HFF-Myc (cell line): ENCODE data around the gene FAAP20.

Experiments
- DNase-seq: peaks from one replicate; pipeline ENCODE4 v3.0.0-alpha.2; 2011; ENCODE audit warnings: low read depth; ENCODE audit errors: extremely low read depth
- H3K4me3 ChIP-seq: replicated peaks from 2 replicates; pipeline ENCODE4 v1.5.1; 2011; ENCODE audit warnings: low read depth, mild to moderate bottlenecking, control low read depth, low read length
- TF ChIP-seq, protein P1 (sequence below): IDR thresholded peaks from 2 replicates; pipeline ENCODE4 v1.5.1; 2012; ENCODE audit warnings: mild to moderate bottlenecking, low read depth, low read length, control low read depth; ENCODE audit errors: missing control alignments

Gene FAAP20

DNA sequence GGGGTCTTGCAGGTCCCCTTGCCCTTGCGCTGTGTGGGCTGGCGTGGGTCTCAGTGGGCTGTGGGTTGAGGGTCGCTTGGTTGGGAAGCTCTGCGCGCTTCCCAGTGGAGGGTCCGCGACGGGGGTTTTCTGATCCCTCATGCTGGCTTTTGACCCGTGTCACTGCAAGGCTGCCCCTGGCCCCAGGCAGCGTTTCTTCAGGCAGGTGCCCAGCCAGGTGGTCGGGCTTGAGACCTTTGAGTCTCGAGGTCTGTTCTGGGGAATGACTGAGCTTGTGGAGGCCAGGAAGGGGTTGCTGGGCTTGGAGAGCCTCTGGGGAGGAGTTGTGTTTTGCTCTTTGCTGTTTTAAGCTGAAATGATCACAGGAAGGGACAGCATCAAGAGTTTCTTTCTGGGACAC, 38.9 kb upstream of the FAAP20 start:
- peak overlapping the region; percentile 94 for H3K4me3 ChIP-seq
- no peak for DNase-seq
- TF ChIP-seq, protein P1, sequence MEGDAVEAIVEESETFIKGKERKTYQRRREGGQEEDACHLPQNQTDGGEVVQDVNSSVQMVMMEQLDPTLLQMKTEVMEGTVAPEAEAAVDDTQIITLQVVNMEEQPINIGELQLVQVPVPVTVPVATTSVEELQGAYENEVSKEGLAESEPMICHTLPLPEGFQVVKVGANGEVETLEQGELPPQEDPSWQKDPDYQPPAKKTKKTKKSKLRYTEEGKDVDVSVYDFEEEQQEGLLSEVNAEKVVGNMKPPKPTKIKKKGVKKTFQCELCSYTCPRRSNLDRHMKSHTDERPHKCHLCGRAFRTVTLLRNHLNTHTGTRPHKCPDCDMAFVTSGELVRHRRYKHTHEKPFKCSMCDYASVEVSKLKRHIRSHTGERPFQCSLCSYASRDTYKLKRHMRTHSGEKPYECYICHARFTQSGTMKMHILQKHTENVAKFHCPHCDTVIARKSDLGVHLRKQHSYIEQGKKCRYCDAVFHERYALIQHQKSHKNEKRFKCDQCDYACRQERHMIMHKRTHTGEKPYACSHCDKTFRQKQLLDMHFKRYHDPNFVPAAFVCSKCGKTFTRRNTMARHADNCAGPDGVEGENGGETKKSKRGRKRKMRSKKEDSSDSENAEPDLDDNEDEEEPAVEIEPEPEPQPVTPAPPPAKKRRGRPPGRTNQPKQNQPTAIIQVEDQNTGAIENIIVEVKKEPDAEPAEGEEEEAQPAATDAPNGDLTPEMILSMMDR: no peak

DNA sequence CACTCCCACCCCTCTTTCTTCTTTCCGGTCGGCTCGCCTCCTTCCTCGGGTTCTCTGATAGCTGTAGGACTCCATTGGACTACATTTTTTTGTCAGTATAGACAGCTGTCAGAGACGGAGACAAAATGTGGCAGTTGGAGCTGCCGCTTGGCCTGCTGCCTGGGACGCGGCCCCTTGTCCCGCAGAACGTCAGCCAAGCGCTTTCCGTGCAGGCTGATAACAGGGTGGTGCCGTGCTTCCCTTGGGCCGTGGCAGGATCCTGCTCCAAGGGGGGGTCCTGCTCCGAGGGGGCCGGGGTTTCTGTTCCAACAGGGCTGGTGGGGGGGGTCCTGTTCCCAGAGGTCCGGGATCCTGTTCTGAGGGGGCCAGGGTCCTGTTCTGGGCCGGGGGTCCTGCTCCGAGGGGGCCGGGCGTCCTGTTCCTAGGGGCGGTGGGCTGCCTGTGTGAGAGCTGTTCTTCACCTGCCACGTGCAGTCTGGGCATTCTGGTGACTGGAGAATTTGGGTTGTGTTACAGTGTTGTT, 38.4 kb upstream of the FAAP20 start:
- peak overlapping the region; percentile 94 for H3K4me3 ChIP-seq

DNA sequence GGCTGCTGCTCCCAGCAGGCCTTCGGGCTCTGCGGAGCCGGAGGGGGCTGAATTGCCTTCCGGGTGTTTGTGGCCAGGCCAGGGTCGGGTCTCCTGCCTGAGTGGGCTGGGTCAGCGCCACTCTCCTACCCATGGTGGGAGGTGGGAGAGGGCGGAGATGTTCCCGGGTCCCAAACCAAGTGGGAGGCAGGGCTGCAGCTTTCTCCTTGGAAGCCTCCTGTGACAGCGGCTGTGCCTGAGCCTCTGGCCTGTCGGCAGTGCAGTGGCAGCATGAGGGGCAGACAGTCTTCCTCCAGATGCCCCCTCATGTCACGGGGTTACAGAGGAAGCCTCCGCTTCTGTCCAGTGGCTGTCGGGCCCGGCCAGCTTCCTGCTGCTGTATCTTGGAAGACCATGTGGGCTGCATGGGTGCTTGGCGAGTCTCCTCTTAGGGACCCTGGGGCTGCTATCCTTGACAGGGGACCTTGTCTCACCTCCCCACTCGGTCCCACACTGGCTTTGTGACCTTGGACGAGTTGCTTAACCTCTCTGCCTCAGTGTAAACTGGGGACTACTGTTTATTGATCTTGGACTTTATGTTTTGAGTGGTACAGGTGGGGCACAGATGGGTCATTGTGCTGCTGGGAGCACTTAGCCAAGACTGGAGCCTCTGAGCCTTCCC, 37.8 kb upstream of the FAAP20 start:
- TF ChIP-seq, protein P1: no peak
- peak overlapping the region; percentile 94 for H3K4me3 ChIP-seq
- no peak for DNase-seq

More for the DNA sequence above, 38.4 kb upstream of the FAAP20 start:
- no peak for DNase-seq
- TF ChIP-seq, protein P1: no peak

DNA sequence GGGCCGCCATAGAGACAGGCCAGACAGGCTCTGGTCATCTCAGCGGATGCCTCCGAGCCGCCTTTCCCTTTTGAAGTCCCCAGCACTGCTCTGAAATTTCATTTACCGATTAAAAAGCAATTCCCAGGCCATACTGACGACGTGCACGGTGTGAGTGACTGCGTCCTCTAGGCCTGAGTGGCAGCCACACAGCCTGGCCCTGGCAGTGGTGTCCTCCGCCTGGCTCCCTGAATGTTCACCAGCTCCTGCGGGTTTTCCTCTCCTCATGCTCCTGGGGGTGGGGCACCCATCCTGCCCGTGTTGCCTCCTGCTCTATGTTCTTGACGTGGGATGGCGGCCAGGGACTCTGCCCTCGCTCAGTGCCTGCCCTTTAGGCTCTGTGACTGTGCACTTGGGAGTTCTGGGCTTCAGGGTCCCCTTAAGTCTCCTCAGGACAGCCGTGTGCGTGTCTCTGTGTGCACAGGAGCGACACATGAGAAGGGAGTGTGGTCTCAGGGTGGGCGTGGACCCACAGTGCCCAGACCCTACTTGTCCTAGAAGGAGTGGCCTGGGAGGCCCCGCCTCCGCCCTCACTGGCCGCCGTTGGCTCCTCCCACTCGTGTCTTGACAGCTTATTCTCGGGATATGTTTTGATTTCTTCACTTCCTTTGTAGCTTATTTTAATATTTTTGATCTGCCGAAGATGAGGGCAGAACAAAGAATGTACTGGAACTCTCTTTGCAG, 37.1 kb upstream of the FAAP20 start:
- TF ChIP-seq, protein P1: no peak
- H3K4me3 ChIP-seq: peak overlapping the region; percentile 94
- DNase-seq: no peak

DNA sequence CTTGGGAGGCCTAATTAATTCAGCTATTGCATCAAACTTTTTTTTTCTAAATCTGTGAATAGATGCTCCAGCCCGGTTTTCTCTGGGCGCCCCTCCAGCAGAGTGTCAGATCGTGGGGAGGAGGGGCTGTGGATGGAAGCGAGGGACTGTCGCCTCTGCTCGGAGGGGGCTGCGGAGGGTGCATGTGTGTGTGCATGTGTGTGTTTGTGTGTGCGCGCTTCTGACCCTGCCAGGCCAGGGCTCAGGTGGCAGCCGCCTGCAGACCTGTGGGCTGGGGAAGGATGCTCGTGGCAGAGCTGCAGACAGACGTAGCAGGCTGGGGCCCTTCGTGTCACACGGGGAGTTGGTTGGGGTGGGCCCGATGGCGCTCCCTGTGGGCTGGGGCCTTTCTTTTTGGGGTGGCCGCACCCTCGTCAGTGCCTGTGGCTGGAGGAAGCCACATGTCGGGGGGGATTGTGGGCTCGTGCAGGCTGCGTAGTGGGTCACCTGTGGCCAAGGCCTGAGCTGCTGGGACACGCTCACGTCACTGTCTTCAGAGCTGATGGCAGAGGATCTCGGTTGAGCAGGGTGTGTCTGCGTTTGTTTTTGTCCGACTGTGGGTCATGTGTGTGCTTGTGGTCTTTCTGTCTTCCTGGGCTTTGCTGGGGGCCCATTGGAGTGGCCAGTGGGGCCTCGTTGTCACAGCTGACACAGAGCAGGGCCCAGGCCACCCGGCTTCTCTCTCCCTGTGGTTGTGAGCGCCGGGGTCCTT, 36.4 kb upstream of the FAAP20 start:
- peak overlapping the region; percentile 94 for H3K4me3 ChIP-seq
- DNase-seq: no peak
- TF ChIP-seq, protein P1: no peak

DNA sequence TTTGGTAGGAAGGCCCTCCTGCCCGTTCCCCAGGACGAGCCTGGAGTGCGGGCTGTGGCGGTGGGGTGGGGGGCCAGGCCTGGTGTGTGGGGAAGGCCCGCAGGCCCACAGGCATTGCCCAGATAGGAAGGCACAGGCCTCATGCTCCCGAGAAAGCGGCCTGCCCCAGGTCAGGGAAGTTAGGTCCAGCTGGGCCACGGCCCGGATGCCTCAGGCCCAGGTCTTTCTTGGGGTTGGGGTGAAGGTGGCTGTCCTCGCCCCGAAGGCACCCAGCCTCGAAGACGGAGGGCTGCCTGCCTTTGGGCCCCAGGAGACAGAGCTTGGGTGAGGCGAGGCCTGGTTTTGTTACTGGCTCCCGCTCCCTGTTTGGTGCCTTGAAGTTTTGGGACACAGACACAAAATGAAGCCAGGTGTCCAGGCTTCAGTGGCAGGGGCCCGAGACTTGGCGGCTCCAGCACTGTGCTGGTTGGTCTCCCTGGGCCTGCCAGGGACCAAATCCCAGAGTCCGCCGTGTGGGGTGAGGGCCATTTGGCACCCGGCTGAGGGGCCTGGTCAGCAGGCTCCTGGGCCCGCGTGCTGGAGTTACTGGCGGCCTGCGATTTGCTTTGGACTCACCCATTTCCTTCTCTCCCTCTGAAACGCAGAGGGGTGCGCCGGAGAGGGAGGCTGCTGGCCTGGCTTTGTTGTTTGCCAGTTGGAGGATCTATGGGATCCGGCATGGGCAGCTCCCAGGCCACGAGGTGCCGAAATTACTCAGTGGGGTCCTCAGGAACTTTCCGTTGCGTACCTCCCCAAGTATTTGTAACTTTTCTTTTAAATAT, 35.5 kb upstream of the FAAP20 start:
- no peak for DNase-seq
- TF ChIP-seq, protein P1: no peak
- peak overlapping the region; percentile 94 for H3K4me3 ChIP-seq
